HEK293T (cell line): Measurements from ENCODE around the gene TKTL1.

Experiments
- ARNT ChIP-seq: fragments of 450-650 bp; IDR thresholded peaks from 2 replicates; pipeline ENCODE4 v1.6.1; 2017; ENCODE audit warnings: mild to moderate bottlenecking
- BHLHE40 ChIP-seq: fragments of 450-650 bp; IDR thresholded peaks from 2 replicates; pipeline ENCODE4 v1.6.1; 2016; ENCODE audit warnings: mild to moderate bottlenecking, moderate library complexity, borderline replicate concordance
- CTBP1 ChIP-seq: fragments of 450-650 bp; IDR thresholded peaks from 2 replicates; pipeline ENCODE4 v1.6.1; 2016; ENCODE audit warnings: borderline replicate concordance
- ELF4 ChIP-seq: fragments of 450-650 bp; IDR thresholded peaks from 2 replicates; pipeline ENCODE4 v1.6.1; 2017; ENCODE audit warnings: antibody characterized with exemption
- FOXA1 ChIP-seq: fragments of 450-650 bp; IDR thresholded peaks from 2 replicates; pipeline ENCODE4 v1.6.1; 2016; ENCODE audit warnings: mild to moderate bottlenecking
- FOXK2 ChIP-seq: fragments of 450-650 bp; IDR thresholded peaks from 2 replicates; pipeline ENCODE4 v1.6.1; 2016; ENCODE audit warnings: mild to moderate bottlenecking
- FOXM1 ChIP-seq: fragments of 450-650 bp; IDR thresholded peaks from 2 replicates; pipeline ENCODE4 v1.6.1; 2017; ENCODE audit warnings: mild to moderate bottlenecking, borderline replicate concordance
- HDGF ChIP-seq: fragments of 450-650 bp; IDR thresholded peaks from 2 replicates; pipeline ENCODE4 v1.6.1; 2017; ENCODE audit warnings: antibody characterized with exemption, borderline replicate concordance
- L3MBTL2 ChIP-seq: fragments of 450-650 bp; conservative IDR thresholded peaks from 2 replicates; pipeline ENCODE4 v1.6.1; 2016; ENCODE audit warnings: mild to moderate bottlenecking
- NFRKB ChIP-seq: fragments of 450-650 bp; IDR thresholded peaks from 2 replicates; pipeline ENCODE4 v1.6.1; 2016; ENCODE audit warnings: mild to moderate bottlenecking, moderate library complexity
- SP1 ChIP-seq: fragments of 450-650 bp; IDR thresholded peaks from 2 replicates; pipeline ENCODE4 v1.6.1; 2017
- SUZ12 ChIP-seq: fragments of 450-650 bp; IDR thresholded peaks from 2 replicates; pipeline ENCODE4 v1.6.1; 2016; ENCODE audit warnings: mild to moderate bottlenecking
- TARDBP ChIP-seq: fragments of 450-650 bp; IDR thresholded peaks from 2 replicates; pipeline ENCODE4 v1.6.1; 2016
- TF ChIP-seq, protein P1 (sequence below): fragments of 450-650 bp; IDR thresholded peaks from 2 replicates; pipeline ENCODE4 v1.6.1; 2016

DNA sequence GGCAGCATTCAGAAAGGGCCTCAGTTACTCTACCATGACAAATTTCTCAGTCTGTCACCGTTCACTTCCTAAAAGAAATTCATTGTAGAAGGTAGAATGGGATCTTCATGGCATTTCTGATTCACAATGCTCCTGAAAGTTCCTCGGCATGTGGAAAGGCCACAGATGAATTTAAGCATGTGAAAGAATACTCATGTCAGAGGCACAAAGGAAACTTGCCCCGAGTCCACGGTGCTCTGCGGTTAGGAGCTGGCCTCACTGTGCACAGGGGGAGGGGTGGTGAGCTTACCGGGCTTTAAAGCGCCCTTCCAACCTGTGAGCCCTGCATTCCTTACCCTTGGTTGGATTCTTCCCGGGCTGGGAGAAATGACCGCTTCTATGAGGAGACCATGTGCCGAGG lies 9.3 kb downstream of the TKTL1 start:
- TF ChIP-seq ELF4 (no peak), SP1 (no peak), HDGF (no peak), FOXK2 (no peak), L3MBTL2 (no peak), FOXA1 (no peak), ARNT (no peak), NFRKB (no peak), FOXM1 (no peak), BHLHE40 (no peak), TARDBP (no peak), CTBP1 (no peak), SUZ12 (no peak)
- TF ChIP-seq, protein P1, sequence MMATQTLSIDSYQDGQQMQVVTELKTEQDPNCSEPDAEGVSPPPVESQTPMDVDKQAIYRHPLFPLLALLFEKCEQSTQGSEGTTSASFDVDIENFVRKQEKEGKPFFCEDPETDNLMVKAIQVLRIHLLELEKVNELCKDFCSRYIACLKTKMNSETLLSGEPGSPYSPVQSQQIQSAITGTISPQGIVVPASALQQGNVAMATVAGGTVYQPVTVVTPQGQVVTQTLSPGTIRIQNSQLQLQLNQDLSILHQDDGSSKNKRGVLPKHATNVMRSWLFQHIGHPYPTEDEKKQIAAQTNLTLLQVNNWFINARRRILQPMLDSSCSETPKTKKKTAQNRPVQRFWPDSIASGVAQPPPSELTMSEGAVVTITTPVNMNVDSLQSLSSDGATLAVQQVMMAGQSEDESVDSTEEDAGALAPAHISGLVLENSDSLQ, result no peak
